A549 (cell line): Measurements from ENCODE around the gene CRLF3.

Experiments
- CTCF ChIP-seq: fragments of >200 bp; sonication (Bioruptor Twin); formaldehyde crosslinking; IDR thresholded peaks from 3 replicates; pipeline ENCODE4 v1.5.1; 2016
- ELK1 ChIP-seq: fragments of 150-350 bp; IDR thresholded peaks from 2 replicates; pipeline ENCODE4 v1.6.1; 2014; ENCODE audit warnings: low read depth, mild to moderate bottlenecking, low read length
- MAX ChIP-seq: IDR thresholded peaks from 2 replicates; pipeline ENCODE4 v1.6.1; 2012
- MYC ChIP-seq: IDR thresholded peaks from 2 replicates; pipeline ENCODE4 v1.6.1; 2012; ENCODE audit warnings: mild to moderate bottlenecking, inconsistent platforms, low read length, improper control_type of control experiment, borderline replicate concordance
- PBX3 ChIP-seq: IDR thresholded peaks from 2 replicates; pipeline ENCODE4 v1.6.1; 2012
- POLR2A ChIP-seq: IDR thresholded peaks from 2 replicates; pipeline ENCODE4 v1.6.1; 2012; ENCODE audit warnings: mild to moderate bottlenecking, low read length
- POLR2AphosphoS2 ChIP-seq: conservative IDR thresholded peaks from 2 replicates; pipeline ENCODE4 v1.6.1; 2012; ENCODE audit warnings: low read length, improper control_type of control experiment, inconsistent platforms
- REST ChIP-seq: fragments of 200-600 bp; sonication (generic); IDR thresholded peaks from 2 replicates; pipeline ENCODE4 v1.6.1; 2016; ENCODE audit warnings: antibody characterized with exemption, mild to moderate bottlenecking, moderate library complexity
- RFX5 ChIP-seq: fragments of 450-650 bp; IDR thresholded peaks from 2 replicates; pipeline ENCODE4 v1.7.1; 2014; ENCODE audit warnings: antibody characterized with exemption, mild to moderate bottlenecking, moderate library complexity

- TF ChIP-seq CTCF (no peak), PBX3 (no peak), POLR2A (no peak), RFX5 (no peak), ELK1 (no peak), POLR2AphosphoS2 (no peak), MAX (no peak), REST (no peak), MYC (no peak)
Observed at GRCh38 chr17:30831257-30831656, 6.8 kb upstream of the CRLF3 start.
